Measurements from ENCODE around the gene PDLIM5. TPM values are rescaled to one million over a fixed set of nuclear protein-coding genes. Genes with fewer than 3 reads are reported as not detected.

The PDLIM5 gene
- total and polyA plus RNA-seq, 2 of the 8 experiments (the other 6 are each of a cell fraction or from before 2014, with no cell fraction given) = 37.3 to 62.1 TPM

DNA sequence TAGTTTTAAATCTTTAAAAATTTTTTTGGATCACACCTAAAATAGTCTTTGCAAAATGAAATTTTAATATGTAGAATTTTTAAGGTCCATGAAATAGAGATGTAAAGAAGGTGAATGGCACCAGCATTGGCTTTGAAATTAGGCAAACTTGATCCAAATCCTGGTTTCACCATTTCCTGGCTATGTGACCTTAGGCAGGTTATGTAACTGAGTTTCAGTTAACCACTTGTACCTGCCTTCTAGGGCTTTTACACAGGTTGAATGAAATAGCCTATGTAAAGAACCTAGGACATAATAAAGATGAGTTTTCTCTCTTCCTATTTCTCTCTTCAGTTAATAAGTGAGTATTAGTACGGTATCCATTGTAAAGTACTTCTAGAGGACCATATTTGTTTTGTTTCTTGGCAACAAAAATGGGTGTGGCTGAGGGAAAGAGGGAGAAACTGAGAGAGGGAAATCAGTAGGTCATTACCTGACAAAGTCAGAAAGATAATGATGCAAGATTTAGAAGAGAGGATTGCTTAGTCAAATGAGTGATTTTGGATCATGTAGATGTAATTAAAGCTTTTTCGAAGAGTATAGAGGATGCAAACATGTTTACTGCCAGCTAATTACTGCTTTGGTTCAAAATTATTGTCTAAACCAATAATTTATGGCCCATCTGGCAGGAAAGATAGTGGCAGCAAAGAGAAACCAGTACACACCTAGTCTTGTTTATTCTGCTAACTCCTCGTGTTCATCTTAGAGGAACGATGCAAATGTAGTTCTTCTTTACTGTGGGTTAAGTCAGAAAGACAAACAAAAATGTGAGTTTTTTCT, 81.9 kb downstream of the PDLIM5 start:
- WGBS, 2 experiments (ENCODE audit: extremely low coverage in 1 of 2, insufficient coverage in 1 of 2, insufficient read length in 1 of 2, insufficient replicate concordance in 2 of 2, low coverage in 1 of 2, low lambda C conversion rate in 2 of 2, missing lambda C conversion rate in 1 of 2) = 89% methylated on average over 4 of the region's 4 CpGs; no CpG with 5 or more reads in 1 of the 2 experiments
- POLR2A ChIA-PET (ENCODE audit: partially characterized antibody) = no interaction called here
- Histone ChIP-seq H2BK120ac (replicated peaks; ENCODE audit: low read depth, low read length) (no peak overlapping the region), H3K4ac (replicated peaks; ENCODE audit: insufficient read length, low read depth, low read length) (no peak overlapping the region), H3K9me3 (ENCODE audit: insufficient read depth in 2 of 2, low read depth in 1 of 2, low read length in 1 of 2) (no peaks in the 10 kb centered on the region), H4K20me1 (replicated peaks in 1 of 2; ENCODE audit: control insufficient read depth in 1 of 2, insufficient read depth in 2 of 2, low read length in 2 of 2) (no peaks in the 10 kb centered on the region), H3K79me2 (ENCODE audit: control insufficient read depth in 1 of 2, insufficient read depth in 2 of 2, low read length in 2 of 2) (peaks cover 0 to 8% of the 10 kb centered on the region in 2 experiments; a peak in 2 of 4 replicates), H4K8ac (ENCODE audit: extremely low read depth, insufficient read depth, low read length) (no peak overlapping the region), H3K4me2 (ENCODE audit: insufficient read depth in 1 of 2, low read depth in 2 of 2, low read length in 2 of 2) (0 out of 4 replicates have a peak overlapping the region, but pooled peaks of 1 of the 2 experiments have one; percentile 0), H3K23ac (ENCODE audit: insufficient read length) (no peak overlapping the region), H3K4me1 (replicated peaks in 1 of 4; ENCODE audit: control insufficient read depth in 3 of 4, insufficient read depth in 4 of 4, low read length in 3 of 4) (peaks cover 0 to 25% (median 16%) of the 10 kb centered on the region in 4 experiments; a peak in 5 of 7 replicates), H3K9ac (replicated peaks in 1 of 4; ENCODE audit: extremely low read depth in 1 of 4, low read depth in 3 of 4, low read length in 3 of 4) (no peak overlapping the region), H3K23me2 (ENCODE audit: low read depth, low read length) (no peaks in the 10 kb centered on the region), H2BK20ac (ENCODE audit: low read length) (no peak overlapping the region), H3K18ac (ENCODE audit: extremely low read depth, low read length) (no peak overlapping the region; the same call in 1 of the 2 replicates), H3K27ac (ENCODE audit: low read depth, low read length) (no peak overlapping the region), H2BK15ac (ENCODE audit: low read length) (no peak overlapping the region), H3K56ac (replicated peaks; ENCODE audit: insufficient read length, low read depth, low read length) (no peak overlapping the region), H3K4me3 (ENCODE audit: extremely low read depth in 1 of 4, insufficient read depth in 2 of 4, low read depth in 3 of 4, low read length in 4 of 4) (peak overlapping the region in 1 of 4 experiments; percentile 46; a peak in 1 of 8 replicates), H4K5ac (ENCODE audit: insufficient read length, low read depth, low read length) (peak overlapping the region; percentile 45), H2BK12ac (ENCODE audit: low read depth, low read length) (no peak overlapping the region), H2BK5ac (ENCODE audit: low read depth, low read length) (no peak overlapping the region), H4K91ac (replicated peaks; ENCODE audit: insufficient read length, low read length) (no peak overlapping the region), H3K36me3 (ENCODE audit: control insufficient read depth in 2 of 4, insufficient read depth in 4 of 4, low read length in 3 of 4) (no peaks in the 10 kb centered on the region), H2AFZ (ENCODE audit: low read length) (no peak overlapping the region), H3K27me3 (replicated peaks in 1 of 4; ENCODE audit: control insufficient read depth in 3 of 4, extremely low read depth in 1 of 4, insufficient read depth in 3 of 4, low read length in 3 of 4) (no peaks in the 10 kb centered on the region), H2AK5ac (ENCODE audit: low read depth, low read length) (no peak overlapping the region), H3K79me1 (ENCODE audit: low read depth, low read length) (no peaks in the 10 kb centered on the region), H3K14ac (ENCODE audit: insufficient read length) (no peak overlapping the region)
- no peak for DNase-seq (ENCODE audit: low read depth in 1 of 2, low spot score in 2 of 2)
- no peak for FAIRE-seq
- CTCF ChIA-PET (ENCODE audit: partially characterized antibody) = no interaction called here
- TF ChIP-seq CBX8 (IDR thresholded peaks at IDR 0.05; ENCODE audit: borderline replicate concordance, low read depth, low read length) (no peak), EGR1 (IDR thresholded peaks at IDR 0.05; ENCODE audit: borderline replicate concordance, low read depth, low read length) (no peak), TEAD4 (IDR thresholded peaks at IDR 0.05; ENCODE audit: low read depth, low read length) (no peak), RXRA (IDR thresholded peaks at IDR 0.05; ENCODE audit: insufficient read depth, low read depth, low read length) (no peak), RAD21 (IDR thresholded peaks at IDR 0.05 in 1 of 2, conservative IDR thresholded peaks at IDR 0.05 in 1 of 2; ENCODE audit: low read depth in 2 of 2, low read length in 2 of 2) (no peak), CBX5 (IDR thresholded peaks at IDR 0.05; ENCODE audit: low read depth, low read length) (no peak), FOSL1 (IDR thresholded peaks at IDR 0.05; ENCODE audit: insufficient read depth, low read depth, low read length) (no peak), SP4 (IDR thresholded peaks at IDR 0.05; ENCODE audit: low read length) (no peak), CREB1 (IDR thresholded peaks at IDR 0.05) (no peak), BACH1 (IDR thresholded peaks at IDR 0.05; ENCODE audit: low read length) (no peak)
- TF ChIP-seq, protein P1, sequence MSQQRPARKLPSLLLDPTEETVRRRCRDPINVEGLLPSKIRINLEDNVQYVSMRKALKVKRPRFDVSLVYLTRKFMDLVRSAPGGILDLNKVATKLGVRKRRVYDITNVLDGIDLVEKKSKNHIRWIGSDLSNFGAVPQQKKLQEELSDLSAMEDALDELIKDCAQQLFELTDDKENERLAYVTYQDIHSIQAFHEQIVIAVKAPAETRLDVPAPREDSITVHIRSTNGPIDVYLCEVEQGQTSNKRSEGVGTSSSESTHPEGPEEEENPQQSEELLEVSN (IDR thresholded peaks at IDR 0.05) = no peak

Measured in H1 (cell line).